SU-DHL-6 (cell line): ENCODE measurements around the gene PVR.

Experiments used
- H2AFZ ChIP-seq: fragments of 200-600 bp; sonication (generic); 2 replicates; pipeline ENCODE4 v1.6.1; 2014; ENCODE audit warnings: low read depth, mild to moderate bottlenecking, moderate library complexity, mixed read lengths, antibody characterized with exemption, low read length; ENCODE audit not compliant: severe bottlenecking
- H3F3A ChIP-seq: fragments of 200-600 bp; shearing (Covaris generic); 2 replicates; pipeline ENCODE4 v1.6.0; 2016; ENCODE audit warnings: antibody characterized with exemption, mild to moderate bottlenecking; ENCODE audit not compliant: insufficient read depth
- H3K27ac ChIP-seq: fragments of 200-600 bp; sonication (generic); 2 replicates; pipeline ENCODE4 v1.5.1; 2016; ENCODE audit warnings: low read depth, mild to moderate bottlenecking, low read length, moderate library complexity, mixed read lengths
- H3K27me3 ChIP-seq: fragments of 200-600 bp; sonication (generic), shearing (Covaris generic); 2 replicates; pipeline ENCODE4 v1.6.0; 2014; ENCODE audit warnings: mild to moderate bottlenecking, low read length
- H3K36me3 ChIP-seq: fragments of 200-600 bp; sonication (generic); 2 replicates; pipeline ENCODE4 v1.6.1; 2014; ENCODE audit warnings: mild to moderate bottlenecking, low read length, mixed read lengths
- H3K4me2 ChIP-seq: fragments of 300-600, 200-600 bp; shearing (Covaris generic), sonication (generic); 2 replicates; pipeline ENCODE4 v1.6.0; 2014; ENCODE audit warnings: low read length, low read depth, mild to moderate bottlenecking; ENCODE audit not compliant: poor library complexity, severe bottlenecking
- H3K4me3 ChIP-seq: fragments of 200-600 bp; sonication (generic); 2 replicates; pipeline ENCODE4 v1.5.1; 2014; ENCODE audit warnings: antibody characterized with exemption, low read length, mild to moderate bottlenecking, mixed read lengths; ENCODE audit not compliant: insufficient read depth, poor library complexity, severe bottlenecking
- H3K79me2 ChIP-seq: fragments of 200-600 bp; sonication (generic); 2 replicates; pipeline ENCODE4 v1.6.1; 2014; ENCODE audit warnings: mild to moderate bottlenecking, low read length, moderate library complexity; ENCODE audit not compliant: insufficient read depth
- H3K9ac ChIP-seq: fragments of 200-600 bp; sonication (generic); 2 replicates; pipeline ENCODE4 v1.7.0; 2014; ENCODE audit warnings: mild to moderate bottlenecking, low read length
- H3K9me2 ChIP-seq: fragments of 200-600 bp; sonication (generic); replicated peaks from 2 replicates; pipeline ENCODE4 v1.6.1; 2014; ENCODE audit warnings: low read length; ENCODE audit not compliant: insufficient read depth
- H3K9me3 ChIP-seq: fragments of 200-600 bp; sonication (generic); 2 replicates; pipeline ENCODE4 v1.6.1; 2014; ENCODE audit warnings: low read length, mixed read lengths; ENCODE audit not compliant: insufficient read depth
- H4K20me1 ChIP-seq: fragments of 200-600 bp; sonication (generic); 2 replicates; pipeline ENCODE4 v1.6.1; 2014; ENCODE audit warnings: low read depth, mild to moderate bottlenecking, antibody characterized with exemption, low read length, moderate library complexity, mixed read lengths
- CTCF ChIP-seq: fragments of 200-600 bp; sonication (generic); IDR thresholded peaks from one replicate; pipeline ENCODE4 v1.5.1; 2017; ENCODE audit warnings: antibody characterized with exemption, mild to moderate bottlenecking, low read length, moderate library complexity; ENCODE audit not compliant: insufficient read depth, poor library complexity, severe bottlenecking
- EZH2phosphoT487 ChIP-seq: fragments of 200-600 bp; sonication (generic), shearing (Covaris generic); conservative IDR thresholded peaks from 2 replicates; pipeline ENCODE4 v1.6.1; 2018; ENCODE audit warnings: mild to moderate bottlenecking, antibody characterized with exemption, low read length, moderate library complexity, mixed read lengths

The PVR gene

GRCh38 chr19:44640518-44640917 is 3.2 kb upstream of the PVR start:
- Histone ChIP-seq H4K20me1 (no peaks in the 10 kb centered on the region), H3K79me2 (no peaks in the 10 kb centered on the region), H3K9ac (no peak overlapping the region), H2AFZ (no peak overlapping the region), H3K4me2 (no peak overlapping the region), H3F3A (no peaks in the 10 kb centered on the region), H3K9me3 (no peaks in the 10 kb centered on the region), H3K9me2 (no peaks in the 10 kb centered on the region), H3K27ac (no peak overlapping the region), H3K4me3 (no peak overlapping the region), H3K27me3 (no peaks in the 10 kb centered on the region; the same call in 1 of the 2 replicates), H3K36me3 (no peaks in the 10 kb centered on the region)
- TF ChIP-seq EZH2phosphoT487 (no peak), CTCF (no peak)

- H3K9me2 ChIP-seq: no peaks in the 10 kb centered on the region
- TF ChIP-seq CTCF: no peak
- no peak for TF ChIP-seq EZH2phosphoT487
- H3K36me3 ChIP-seq: no peaks in the 10 kb centered on the region
- H3K9ac ChIP-seq: no peak overlapping the region
- no peaks in the 10 kb centered on the region for H4K20me1 ChIP-seq
- no peaks in the 10 kb centered on the region for H3K9me3 ChIP-seq
- no peak overlapping the region for H3K27ac ChIP-seq
- no peaks in the 10 kb centered on the region for H3K27me3 ChIP-seq
- no peaks in the 10 kb centered on the region for H3F3A ChIP-seq
- H2AFZ ChIP-seq: no peak overlapping the region
- H3K4me2 ChIP-seq: no peak overlapping the region
- no peaks in the 10 kb centered on the region for H3K79me2 ChIP-seq
- no peak overlapping the region for H3K4me3 ChIP-seq
Observed at GRCh38 chr19:44641501-44642265, 2.0 kb upstream of the PVR start.

- Histone ChIP-seq H4K20me1 (no peaks in the 10 kb centered on the region), H3K27ac (no peak overlapping the region), H3K9ac (no peak overlapping the region), H3K27me3 (no peaks in the 10 kb centered on the region), H3K36me3 (no peaks in the 10 kb centered on the region), H3K79me2 (no peaks in the 10 kb centered on the region), H3K9me3 (no peaks in the 10 kb centered on the region), H3K4me2 (no peak overlapping the region), H3K9me2 (no peaks in the 10 kb centered on the region), H3K4me3 (no peak overlapping the region), H2AFZ (no peak overlapping the region), H3F3A (no peaks in the 10 kb centered on the region)
- no peak for TF ChIP-seq CTCF
- no peak for TF ChIP-seq EZH2phosphoT487
Observed at GRCh38 chr19:44642377-44642776, 1.3 kb upstream of the PVR start.
